GM10847 (cell line): ENCODE results near the gene PIGX.

Experiments
- POLR2A ChIP-seq: IDR thresholded peaks from 2 replicates; pipeline ENCODE4 v1.6.1; 2011; ENCODE audit not compliant: insufficient read length; ENCODE audit errors: extremely low read depth

Gene PIGX

GRCh38 chr3:196711838-196712513, at the start of gene PIGX, which contains the start of gene CEP19:
Gene PIGX, plus strand, starts transcription at chr3:196712377.
Gene CEP19, minus strand, starts transcription at chr3:196712250. Its CDS starts 3,593 bp downstream, at chr3:196708657.
- peak; percentile 87 for TF ChIP-seq POLR2A

GRCh38 chr3:196662711-196663571, 49.2 kb upstream of the PIGX start:
- TF ChIP-seq POLR2A, result no peak

GRCh38 chr3:196666001-196666867, 45.9 kb upstream of the PIGX start:
- no peak for TF ChIP-seq POLR2A

GRCh38 chr3:196667056-196667825, 44.9 kb upstream of the PIGX start:
- no peak for TF ChIP-seq POLR2A

- no peak for TF ChIP-seq POLR2A
Observed at GRCh38 chr3:196670339-196670738, 41.8 kb upstream of the PIGX start.

- no peak for TF ChIP-seq POLR2A
Observed at GRCh38 chr3:196673632-196674031, 38.5 kb upstream of the PIGX start.

GRCh38 chr3:196677353-196677752, 34.8 kb upstream of the PIGX start:
- no peak for TF ChIP-seq POLR2A

- TF ChIP-seq POLR2A, result no peak
Observed at GRCh38 chr3:196677931-196678330, 34.2 kb upstream of the PIGX start.

GRCh38 chr3:196684548-196685407, 27.4 kb upstream of the PIGX start:
- no peak for TF ChIP-seq POLR2A

- no peak for TF ChIP-seq POLR2A
Observed at GRCh38 chr3:196686436-196686835, 25.7 kb upstream of the PIGX start.

- TF ChIP-seq POLR2A, result no peak
Observed at GRCh38 chr3:196688349-196688748, 23.8 kb upstream of the PIGX start.

- TF ChIP-seq POLR2A, result no peak
Observed at GRCh38 chr3:196689941-196690660, 22.1 kb upstream of the PIGX start.

GRCh38 chr3:196691386-196691785, 20.8 kb upstream of the PIGX start:
- no peak for TF ChIP-seq POLR2A

- no peak for TF ChIP-seq POLR2A
Observed at GRCh38 chr3:196694202-196694638, 18.0 kb upstream of the PIGX start.
